Stimulated activated naive CD8-positive, alpha-beta T cell treated with anti-CD3 and anti-CD28 coated beads, Interleukin-15, Interleukin-2, amounts not matched to agents 100 U/mL and 50 U/mL, for 24 hours (primary cell): Measurements from ENCODE around the gene CRYGN.

Experiments used
- ATAC-seq: fragments of 150-1000 bp; cut with Tn5 transposase; one replicate; pipeline ENCODE4 v1.10.0; 2021
- DNase-seq: peaks from one replicate; pipeline ENCODE4 v3.0.0; 2021

The CRYGN gene

DNA sequence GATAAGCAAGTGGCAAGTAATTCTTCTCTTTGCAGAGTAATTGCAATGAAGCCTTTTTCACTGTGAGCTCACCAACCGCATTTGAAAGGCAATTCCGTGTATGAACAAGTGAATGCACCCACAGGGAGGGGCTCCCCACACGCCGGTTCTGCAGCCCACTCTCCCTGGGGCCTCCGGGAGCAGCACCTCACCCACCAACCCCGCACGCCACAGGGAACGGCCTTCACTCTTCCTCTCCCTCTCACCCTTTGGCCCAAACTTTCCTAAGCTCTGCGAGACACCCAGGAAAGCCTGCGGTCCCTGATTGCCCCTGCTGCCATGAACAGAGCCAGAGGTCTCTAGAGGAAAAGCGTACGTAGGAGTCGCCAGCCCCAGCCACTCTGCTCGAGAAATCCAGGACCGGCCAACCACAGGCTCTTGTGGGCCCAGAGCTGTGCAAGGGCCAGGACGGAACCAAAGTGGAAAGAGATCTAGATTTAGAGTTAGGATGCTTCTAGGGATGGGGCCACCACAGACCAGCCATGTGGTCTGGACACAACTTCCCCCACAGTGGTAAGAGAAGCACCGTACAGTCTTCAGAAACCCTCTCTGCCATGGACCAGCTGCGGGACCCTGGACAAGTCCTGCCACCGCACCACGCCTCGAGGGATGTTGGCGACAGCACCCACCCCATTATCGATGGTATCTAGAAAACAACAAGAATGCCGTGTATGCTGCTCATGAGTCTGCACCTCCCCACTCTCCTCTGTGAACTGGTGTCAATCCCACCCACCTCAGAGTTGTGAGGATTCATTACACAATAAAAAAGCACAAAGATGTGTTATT, 33.7 kb downstream of the CRYGN start:
- ATAC-seq (no peak), DNase-seq (no peak)

- no peak for ATAC-seq
- no peak for DNase-seq
These were observed 34.4 kb downstream of the CRYGN start for GRCh38 chr7:151405588-151405987.

- ATAC-seq (no peak), DNase-seq (no peak)
These were observed 34.9 kb downstream of the CRYGN start for GRCh38 chr7:151405056-151405455.

DNA sequence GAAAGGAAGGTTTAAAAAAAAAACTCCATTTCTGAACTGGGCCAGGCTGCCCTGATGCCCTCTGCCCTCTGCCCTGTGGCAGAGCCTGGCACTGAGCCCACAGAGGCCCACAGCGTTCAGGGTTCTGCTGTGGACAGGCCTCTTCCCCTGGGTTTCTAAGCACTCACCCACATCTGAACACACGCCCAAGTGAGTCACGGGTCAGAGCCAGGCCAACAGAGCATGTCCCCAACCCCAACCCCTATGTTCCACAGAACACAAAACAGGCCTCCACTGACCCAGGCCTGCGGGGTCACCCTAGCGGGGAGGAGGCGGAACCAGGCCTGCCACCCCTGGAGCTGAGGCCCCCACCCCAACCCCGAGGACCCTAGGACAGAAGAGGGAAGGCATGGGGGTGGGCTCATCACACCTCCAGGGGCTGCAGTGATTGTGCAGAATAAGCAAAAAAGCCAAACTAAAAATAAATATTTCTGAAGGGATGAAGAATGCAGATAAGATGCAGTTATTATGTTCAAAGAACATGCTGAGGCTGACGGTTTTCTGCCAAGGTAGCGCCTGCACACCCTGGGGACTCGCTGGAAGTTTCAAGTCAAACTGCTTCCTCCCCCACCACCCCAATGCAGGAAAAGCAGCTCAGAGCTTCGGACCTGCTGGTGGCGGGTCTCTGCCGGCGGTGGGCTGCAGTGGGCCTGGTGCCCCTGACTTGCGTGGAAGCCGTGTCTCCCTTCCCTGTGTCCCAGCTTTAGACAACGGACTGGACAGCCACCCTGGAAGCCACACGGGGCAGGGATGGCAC, 35.5 kb downstream of the CRYGN start:
- ATAC-seq, result no peak

GRCh38 chr7:151403764-151404163, 36.2 kb downstream of the CRYGN start:
- no peak for ATAC-seq
- no peak for DNase-seq

More for the DNA sequence above, 35.5 kb downstream of the CRYGN start:
- DNase-seq, result no peak

GRCh38 chr7:151402029-151402835, 37.7 kb downstream of the CRYGN start:
- ATAC-seq, result no peak
- DNase-seq, result no peak

DNA sequence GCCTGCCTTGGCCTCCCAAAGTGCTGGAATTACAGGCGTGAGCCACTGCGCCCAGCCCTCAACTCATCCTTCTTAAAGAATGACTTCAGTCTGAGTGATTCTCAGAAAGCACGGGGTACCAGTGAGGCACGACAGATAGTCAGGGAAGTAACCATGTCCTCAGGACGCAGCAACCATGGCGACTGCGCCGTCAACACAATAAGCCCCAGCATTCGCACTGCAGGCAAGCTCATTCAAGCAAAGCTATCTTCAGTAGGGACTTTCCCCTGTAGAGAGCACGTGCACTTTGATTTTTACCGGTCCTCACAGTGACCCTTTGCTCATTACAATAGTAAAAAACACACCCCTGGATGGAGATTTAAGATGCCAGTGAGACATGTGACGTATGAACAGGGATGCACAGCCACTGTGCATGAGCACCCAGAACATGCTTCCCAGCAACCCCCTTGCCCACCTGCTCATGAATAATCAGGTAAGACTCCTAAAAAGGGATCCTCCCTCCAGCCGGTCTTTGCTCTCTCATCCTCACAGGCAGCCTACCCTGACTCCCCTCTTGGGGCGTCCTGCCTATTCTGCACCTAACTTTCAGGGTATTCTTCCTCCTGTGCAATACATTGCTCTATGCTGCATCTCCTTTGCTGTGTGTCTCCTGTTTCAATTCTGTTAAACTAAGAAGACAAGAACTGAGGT, 39.2 kb downstream of the CRYGN start:
- ATAC-seq, result peak; percentile 13
- DNase-seq, result no peak

DNA sequence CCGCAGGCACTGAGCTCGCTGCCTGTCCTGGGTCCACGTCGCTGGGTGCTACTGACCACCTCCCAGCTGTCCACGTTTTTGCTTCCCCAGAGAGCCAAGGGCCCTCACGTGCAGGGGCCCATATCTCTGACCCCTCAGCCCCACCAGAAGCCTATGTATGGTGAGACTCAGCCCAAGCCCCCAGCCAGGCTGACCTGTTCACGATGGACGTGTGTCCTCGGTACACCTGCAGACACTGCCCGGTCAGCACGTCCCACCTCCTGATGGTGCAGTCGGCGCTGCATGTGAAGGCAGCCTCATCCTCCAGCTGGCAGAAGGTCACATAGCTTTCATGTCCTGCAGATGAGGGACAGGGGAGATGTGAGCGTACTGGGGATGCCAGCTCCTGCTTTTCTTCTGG, 40.0 kb downstream of the CRYGN start:
- no peak for ATAC-seq
- DNase-seq, result no peak

GRCh38 chr7:151399305-151399601, 40.7 kb downstream of the CRYGN start:
- ATAC-seq (no peak), DNase-seq (no peak)

- DNase-seq, result no peak
- ATAC-seq, result no peak
These were observed 41.3 kb downstream of the CRYGN start for GRCh38 chr7:151398446-151399304.

DNA sequence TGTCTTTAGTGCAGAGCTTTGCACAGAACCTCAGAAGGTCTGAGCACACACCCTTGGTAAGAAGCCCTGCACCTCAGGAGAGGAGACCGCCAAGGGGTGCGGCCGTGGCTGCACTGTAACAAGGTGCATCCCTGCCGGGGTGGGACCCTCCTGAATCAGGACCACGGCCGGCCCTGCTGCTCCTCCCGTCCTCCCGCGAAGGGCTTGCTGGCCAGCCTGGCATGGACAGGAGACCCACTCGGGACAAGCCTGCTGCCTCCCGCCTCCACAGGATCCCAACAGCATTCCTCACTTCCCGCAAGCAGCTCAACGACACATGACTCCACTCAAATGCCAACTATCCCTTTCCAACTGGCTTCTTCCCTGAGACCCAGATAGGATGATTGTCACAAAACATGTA, 42.9 kb downstream of the CRYGN start:
- no peak for DNase-seq
- ATAC-seq, result no peak

GRCh38 chr7:151396328-151396970, 43.5 kb downstream of the CRYGN start:
- no peak for DNase-seq
- ATAC-seq, result no peak

DNA sequence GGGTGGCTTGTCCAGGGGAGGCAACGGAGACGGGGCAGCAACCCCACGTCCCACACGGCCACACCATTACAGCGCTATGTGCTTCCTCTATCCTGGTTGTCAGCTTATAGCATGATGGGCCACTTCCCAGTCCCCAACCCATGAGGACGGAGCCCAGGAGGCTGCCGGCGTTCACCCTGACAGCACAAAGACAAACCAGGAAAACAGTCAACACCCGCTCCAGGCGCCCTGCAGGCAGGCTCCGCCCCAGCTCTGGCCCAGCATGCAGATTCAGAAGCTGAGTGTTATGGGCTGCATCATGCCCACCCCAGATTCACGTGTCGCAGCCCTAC, 44.9 kb downstream of the CRYGN start:
- no peak for DNase-seq
- no peak for ATAC-seq

GRCh38 chr7:151394076-151395035, 45.6 kb downstream of the CRYGN start:
- no peak for DNase-seq
- no peak for ATAC-seq

DNA sequence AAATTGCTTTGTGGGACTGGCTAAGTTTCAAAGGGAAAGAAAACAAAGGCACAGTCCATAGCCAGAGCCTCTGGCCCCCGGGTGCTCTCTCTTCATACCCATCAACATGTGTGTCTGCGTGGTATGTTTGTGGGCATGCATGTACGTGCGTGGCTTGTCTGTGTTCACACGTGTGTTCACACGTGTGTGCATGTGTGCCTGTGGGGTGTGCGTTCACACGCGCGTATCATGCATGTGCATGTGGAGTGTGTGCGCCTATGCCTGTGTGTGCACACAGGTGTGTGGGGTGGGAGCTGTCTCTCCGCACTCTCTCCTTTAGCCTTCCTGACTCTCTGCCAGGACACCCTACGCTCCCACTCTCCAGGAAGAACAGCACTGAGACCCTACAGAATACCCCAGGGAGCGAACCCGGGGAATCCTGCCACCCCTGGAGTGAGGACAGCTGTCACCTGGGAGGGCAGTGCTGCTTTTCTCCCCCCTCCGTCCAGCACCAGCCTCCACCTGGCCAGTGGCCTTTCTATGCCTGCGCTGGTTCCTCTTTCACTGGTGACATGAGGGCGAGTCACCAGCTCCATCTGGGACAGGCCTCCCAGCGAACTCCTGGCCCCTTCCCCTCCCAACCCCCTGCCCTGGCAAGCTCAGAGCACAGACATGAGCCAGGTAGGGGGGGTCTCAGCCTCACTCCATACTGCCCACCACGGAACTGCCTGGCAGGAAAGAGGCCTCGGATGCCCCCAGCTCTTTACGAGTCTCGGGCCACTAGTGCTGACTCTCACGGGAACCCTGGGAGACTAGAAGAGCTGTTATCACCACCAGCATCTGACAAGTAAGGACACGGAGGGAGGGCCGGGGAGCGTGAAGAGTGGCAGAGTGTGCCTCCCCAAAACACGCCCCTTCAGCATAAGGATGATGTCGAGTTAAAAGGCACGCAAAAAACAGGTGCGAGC, 46.6 kb downstream of the CRYGN start:
- no peak for ATAC-seq
- no peak for DNase-seq

GRCh38 chr7:151392426-151392825, 47.5 kb downstream of the CRYGN start:
- DNase-seq (no peak), ATAC-seq (no peak)

GRCh38 chr7:151392002-151392401, 47.9 kb downstream of the CRYGN start:
- ATAC-seq (no peak), DNase-seq (no peak)

DNA sequence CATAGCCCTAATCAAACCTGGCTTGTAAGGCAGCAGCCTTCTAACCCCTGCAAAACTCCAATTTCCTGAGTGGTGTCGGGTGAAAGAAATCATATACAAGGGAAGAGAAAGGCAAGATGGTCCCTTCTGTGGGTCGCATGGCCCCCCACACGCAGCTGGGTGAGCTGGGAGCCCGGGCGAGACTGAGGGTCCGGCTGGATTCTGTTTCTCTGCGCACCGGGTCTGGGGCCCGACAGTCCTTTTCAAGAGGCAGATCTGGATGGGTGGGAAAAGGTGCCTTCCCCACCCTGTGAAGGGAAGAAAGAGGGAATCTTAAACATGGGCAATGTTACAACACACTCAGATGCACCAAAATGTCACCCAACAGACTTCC, 48.6 kb downstream of the CRYGN start:
- DNase-seq, result no peak
- ATAC-seq, result no peak
